Loucy (cell line): Measurements from ENCODE around the gene APOL5.

Experiments
- EZH2phosphoT487 ChIP-seq: fragments of 200-600 bp; IDR thresholded peaks from 2 replicates; pipeline ENCODE4 v1.6.1; 2018; ENCODE audit warnings: antibody characterized with exemption, mild to moderate bottlenecking, moderate library complexity, borderline replicate concordance
- TF ChIP-seq, protein P1 (sequence below): fragments of 200-600 bp; sonication (generic); conservative IDR thresholded peaks from 2 replicates; pipeline ENCODE4 v1.5.1; 2014; ENCODE audit warnings: mild to moderate bottlenecking, antibody characterized with exemption, low read length

DNA sequence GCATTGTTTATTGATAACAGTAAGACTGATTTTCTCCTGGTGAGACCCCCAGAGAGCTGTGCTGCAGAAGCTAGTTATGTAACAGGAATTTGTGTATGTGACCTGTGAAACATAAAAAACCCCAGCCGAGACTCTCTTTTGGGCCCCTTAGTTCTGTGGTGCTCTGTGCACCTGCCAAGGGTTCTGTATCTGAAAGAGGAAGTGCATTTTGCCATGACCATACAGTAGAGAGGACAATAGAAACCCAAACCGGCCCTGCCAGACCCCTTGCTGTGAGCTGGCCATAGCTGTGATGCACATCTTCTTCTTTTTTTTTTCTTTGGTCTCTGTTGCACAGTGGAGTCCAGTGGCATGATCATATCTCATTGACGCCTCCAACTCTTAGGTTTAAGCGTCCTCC is 31.4 kb upstream of the APOL5 start:
- TF ChIP-seq, protein P1, sequence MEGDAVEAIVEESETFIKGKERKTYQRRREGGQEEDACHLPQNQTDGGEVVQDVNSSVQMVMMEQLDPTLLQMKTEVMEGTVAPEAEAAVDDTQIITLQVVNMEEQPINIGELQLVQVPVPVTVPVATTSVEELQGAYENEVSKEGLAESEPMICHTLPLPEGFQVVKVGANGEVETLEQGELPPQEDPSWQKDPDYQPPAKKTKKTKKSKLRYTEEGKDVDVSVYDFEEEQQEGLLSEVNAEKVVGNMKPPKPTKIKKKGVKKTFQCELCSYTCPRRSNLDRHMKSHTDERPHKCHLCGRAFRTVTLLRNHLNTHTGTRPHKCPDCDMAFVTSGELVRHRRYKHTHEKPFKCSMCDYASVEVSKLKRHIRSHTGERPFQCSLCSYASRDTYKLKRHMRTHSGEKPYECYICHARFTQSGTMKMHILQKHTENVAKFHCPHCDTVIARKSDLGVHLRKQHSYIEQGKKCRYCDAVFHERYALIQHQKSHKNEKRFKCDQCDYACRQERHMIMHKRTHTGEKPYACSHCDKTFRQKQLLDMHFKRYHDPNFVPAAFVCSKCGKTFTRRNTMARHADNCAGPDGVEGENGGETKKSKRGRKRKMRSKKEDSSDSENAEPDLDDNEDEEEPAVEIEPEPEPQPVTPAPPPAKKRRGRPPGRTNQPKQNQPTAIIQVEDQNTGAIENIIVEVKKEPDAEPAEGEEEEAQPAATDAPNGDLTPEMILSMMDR, result no peak
- TF ChIP-seq EZH2phosphoT487, result no peak
